ENCODE data around the gene HSPB2.

DNA sequence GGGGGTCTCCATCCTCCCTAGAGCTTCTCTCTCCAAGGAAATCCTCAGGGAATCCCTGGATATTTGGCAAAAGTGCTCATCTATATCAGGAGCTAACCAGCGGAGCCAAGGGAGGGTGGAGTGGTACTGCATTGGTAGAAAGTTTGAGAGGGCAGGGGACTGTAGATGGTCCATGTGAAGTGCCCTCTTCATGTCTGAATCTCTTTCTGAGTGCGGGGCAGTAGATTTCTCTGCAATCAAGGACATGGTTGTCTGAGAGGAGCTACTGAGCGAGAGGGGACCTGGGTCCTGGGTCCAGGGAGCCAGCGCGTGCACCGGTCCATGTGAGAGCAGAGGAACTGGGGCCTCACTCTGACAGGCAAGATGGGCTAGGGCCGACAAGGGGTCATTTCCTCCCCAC is 25.3 kb downstream of the HSPB2 start:
- TF ChIP-seq CTCF (IDR thresholded peaks at IDR 0.05): no peak
- no peak for TF ChIP-seq EP300 (IDR thresholded peaks at IDR 0.05)

All from ovary (tissue), 3 donors.